Measurements from ENCODE around the gene NFASC. TPM values are rescaled to one million over a fixed set of nuclear protein-coding genes. Genes with fewer than 3 reads are reported as not detected.

The NFASC gene
- total RNA-seq, 2 experiments from 2014 or later: not detected

- Histone ChIP-seq H3K9me3 (ENCODE audit: low read length) (no peaks in the 10 kb centered on the region), H3K4me3 (ENCODE audit: low read depth, low read length, poor library complexity, severe bottlenecking) (no peak overlapping the region), H3K4me2 (ENCODE audit: low read length) (no peak overlapping the region), H3K79me2 (ENCODE audit: insufficient read depth, low read depth, low read length) (no peaks in the 10 kb centered on the region), H4K20me1 (ENCODE audit: insufficient read depth, low read length) (no peaks in the 10 kb centered on the region), H2AFZ (ENCODE audit: low read length) (no peak overlapping the region), H3K36me3 (ENCODE audit: insufficient read depth, low read length) (no peaks in the 10 kb centered on the region), H3K4me1 (ENCODE audit: insufficient read depth, low read length, poor library complexity, severe bottlenecking) (no peaks in the 10 kb centered on the region), H3K9me2 (ENCODE audit: insufficient read depth, low read length) (no peaks in the 10 kb centered on the region), H3K27ac (ENCODE audit: low read depth, low read length, poor library complexity, severe bottlenecking) (no peak overlapping the region)
- DNase-seq (ENCODE audit: low spot score): no peak
- BruUV-seq (replicated peaks): no TSS peak
- ChIA-PET CTCF (ENCODE audit: unreplicated experiment) (no interaction called here), POLR2A (no interaction called here)
- intact Hi-C loops (cut with micrococcal nuclease; ENCODE audit: unreplicated experiment): no loop called here
- TF ChIP-seq EZH2phosphoT487 (IDR thresholded peaks at IDR 0.05; ENCODE audit: borderline replicate concordance, low read depth, low read length) (no peak), CTCF (conservative IDR thresholded peaks at IDR 0.05; ENCODE audit: low read length) (no peak)
These were observed 8.1 kb downstream of the NFASC start for GRCh38 chr1:204878621-204879234.

GRCh38 chr1:204879351-204879750 is 8.7 kb downstream of the NFASC start:
- H3K79me2 ChIP-seq (ENCODE audit: insufficient read depth, low read depth, low read length): no peaks in the 10 kb centered on the region
- ChIA-PET POLR2A (interaction anchor here (0.6 kb wide), 1 partner anchor 1315 kb away, joined by 3 read pairs; no protein-coding TSS in a partner anchor), CTCF (ENCODE audit: unreplicated experiment) (no interaction called here)
- H3K36me3 ChIP-seq (ENCODE audit: insufficient read depth, low read length): no peaks in the 10 kb centered on the region
- H3K27ac ChIP-seq (ENCODE audit: low read depth, low read length, poor library complexity, severe bottlenecking): no peak overlapping the region
- no peak for DNase-seq (ENCODE audit: low spot score)
- TF ChIP-seq CTCF (conservative IDR thresholded peaks at IDR 0.05; ENCODE audit: low read length): no peak
- no peak for TF ChIP-seq EZH2phosphoT487 (IDR thresholded peaks at IDR 0.05; ENCODE audit: borderline replicate concordance, low read depth, low read length)
- no peaks in the 10 kb centered on the region for H3K4me1 ChIP-seq (ENCODE audit: insufficient read depth, low read length, poor library complexity, severe bottlenecking)
- H4K20me1 ChIP-seq (ENCODE audit: insufficient read depth, low read length): no peaks in the 10 kb centered on the region
- H3K4me3 ChIP-seq (ENCODE audit: low read depth, low read length, poor library complexity, severe bottlenecking): no peak overlapping the region
- intact Hi-C loops (cut with micrococcal nuclease; ENCODE audit: unreplicated experiment): no loop called here
- no TSS peak for BruUV-seq (replicated peaks)
- H3K9me3 ChIP-seq (ENCODE audit: low read length): no peaks in the 10 kb centered on the region
- no peak overlapping the region for H2AFZ ChIP-seq (ENCODE audit: low read length)
- H3K4me2 ChIP-seq (ENCODE audit: low read length): no peak overlapping the region
- H3K9me2 ChIP-seq (ENCODE audit: insufficient read depth, low read length): no peaks in the 10 kb centered on the region

GRCh38 chr1:204880906-204881305 is 10.2 kb downstream of the NFASC start:
- no TSS peak for BruUV-seq (replicated peaks)
- Histone ChIP-seq H3K79me2 (ENCODE audit: insufficient read depth, low read depth, low read length) (no peaks in the 10 kb centered on the region), H3K9me2 (ENCODE audit: insufficient read depth, low read length) (no peaks in the 10 kb centered on the region), H3K4me1 (ENCODE audit: insufficient read depth, low read length, poor library complexity, severe bottlenecking) (no peaks in the 10 kb centered on the region), H3K36me3 (ENCODE audit: insufficient read depth, low read length) (no peaks in the 10 kb centered on the region), H3K9me3 (ENCODE audit: low read length) (no peaks in the 10 kb centered on the region), H3K27ac (ENCODE audit: low read depth, low read length, poor library complexity, severe bottlenecking) (no peak overlapping the region), H2AFZ (ENCODE audit: low read length) (no peak overlapping the region), H4K20me1 (ENCODE audit: insufficient read depth, low read length) (no peaks in the 10 kb centered on the region), H3K4me3 (ENCODE audit: low read depth, low read length, poor library complexity, severe bottlenecking) (no peak overlapping the region), H3K4me2 (ENCODE audit: low read length) (no peak overlapping the region)
- no peak for TF ChIP-seq EZH2phosphoT487 (IDR thresholded peaks at IDR 0.05; ENCODE audit: borderline replicate concordance, low read depth, low read length)
- no peak for TF ChIP-seq CTCF (conservative IDR thresholded peaks at IDR 0.05; ENCODE audit: low read length)
- CTCF ChIA-PET (ENCODE audit: unreplicated experiment): no interaction called here
- POLR2A ChIA-PET: no interaction called here
- intact Hi-C loops (cut with micrococcal nuclease; ENCODE audit: unreplicated experiment): no loop called here
- DNase-seq (ENCODE audit: low spot score): no peak
